Measurements from ENCODE around the gene DEUP1. TPM values are rescaled to one million over a fixed set of nuclear protein-coding genes. Genes with fewer than 3 reads are reported as not detected.

DEUP1 gene
- total RNA-seq = not detected in 2 replicates

GRCh38 chr11:93330446-93330984 is at the start of gene DEUP1:
Gene DEUP1 (plus strand): TSS chr11:93330742. CDS start chr11:93332260, 1,518 bp downstream.

Other genes with a start within 250 kb of the DEUP1 start
- 11.7 and 13.0 TPM in 2 replicates for gene SLC36A4, start 132.8 kb upstream of the DEUP1 start, total RNA-seq
- 6.2 and 9.6 TPM in 2 replicates for gene SMCO4, start 212.6 kb downstream of the DEUP1 start, total RNA-seq

All from hair follicular keratinocyte (primary cell).